GM21390 (cell line): ENCODE data around the gene EXD1.
"Not testable (repeated sequence)": the region's sequence is repeated elsewhere in the genome, so short reads cannot be mapped to it uniquely, and the experiment has no call there.

ENCODE experiments used
- ATAC-seq: cut with Tn5 transposase; IDR thresholded peaks from one replicate; pipeline ENCODE4 v1.9.1; 2021; ENCODE audit not compliant: unreplicated experiment

The EXD1 gene

DNA sequence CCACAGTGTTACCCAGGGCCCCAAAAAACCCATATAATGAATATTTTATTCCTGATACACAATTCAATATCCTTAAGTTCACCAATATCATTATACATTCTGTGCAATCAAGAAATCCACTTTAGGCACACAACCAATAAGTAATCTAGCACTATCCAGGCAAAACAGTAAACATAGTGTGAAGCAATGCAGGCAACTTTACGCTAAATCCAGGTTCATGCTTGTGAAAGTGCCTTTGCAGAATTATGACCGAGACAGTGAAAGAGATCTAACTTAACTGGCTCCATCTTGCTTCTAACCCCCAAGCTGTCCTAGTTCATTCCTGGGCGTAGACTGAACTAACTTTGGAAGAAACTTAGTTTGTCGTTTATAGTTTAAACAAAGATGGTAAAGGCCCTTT lies 80.3 kb downstream of the EXD1 start:
- ATAC-seq = no peak

DNA sequence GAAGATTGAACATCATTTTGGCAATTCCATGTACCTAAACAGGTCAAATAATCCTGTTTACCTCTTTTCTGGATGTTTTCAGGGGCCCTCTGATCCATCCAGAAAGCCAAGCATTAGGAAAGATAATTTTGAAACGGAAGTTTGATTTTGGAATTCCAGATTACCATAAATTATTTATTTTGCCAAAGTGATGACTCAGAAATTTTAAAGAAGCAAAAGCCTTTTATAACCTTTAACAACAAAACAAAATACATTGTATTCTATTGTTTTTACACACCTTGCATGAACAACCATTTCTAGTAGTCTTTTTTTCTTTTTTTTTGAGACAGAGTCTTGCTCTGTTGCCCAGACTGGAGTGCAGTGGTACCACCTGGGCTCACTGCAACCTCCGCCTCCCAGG lies 82.5 kb downstream of the EXD1 start:
- ATAC-seq = no peak

GRCh38 chr15:41139619-41140018 lies 90.9 kb downstream of the EXD1 start:
- no peak for ATAC-seq

DNA sequence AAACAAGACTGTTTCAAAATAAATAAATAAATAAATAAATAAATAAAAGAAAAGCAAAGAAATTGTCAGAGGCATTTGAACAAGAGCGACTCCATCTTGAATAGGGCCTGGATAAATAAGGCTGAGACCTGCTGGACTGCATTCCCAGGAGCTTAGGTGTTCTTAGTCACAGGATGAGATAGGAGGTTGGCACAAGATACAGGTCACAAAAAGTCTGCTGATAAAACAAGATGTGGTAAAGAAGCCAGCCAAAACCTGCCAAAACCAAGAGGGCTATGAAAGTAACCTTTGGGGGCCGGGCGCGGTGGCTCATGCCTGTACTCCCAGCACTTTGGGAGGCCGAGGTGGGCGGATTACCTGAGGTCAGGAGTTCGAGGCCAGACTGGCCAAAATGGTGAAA lies 91.4 kb downstream of the EXD1 start:
- ATAC-seq = not testable (repeated sequence)

- ATAC-seq = not testable (repeated sequence)
Observed at GRCh38 chr15:41135580-41135979, 95.0 kb downstream of the EXD1 start.

DNA sequence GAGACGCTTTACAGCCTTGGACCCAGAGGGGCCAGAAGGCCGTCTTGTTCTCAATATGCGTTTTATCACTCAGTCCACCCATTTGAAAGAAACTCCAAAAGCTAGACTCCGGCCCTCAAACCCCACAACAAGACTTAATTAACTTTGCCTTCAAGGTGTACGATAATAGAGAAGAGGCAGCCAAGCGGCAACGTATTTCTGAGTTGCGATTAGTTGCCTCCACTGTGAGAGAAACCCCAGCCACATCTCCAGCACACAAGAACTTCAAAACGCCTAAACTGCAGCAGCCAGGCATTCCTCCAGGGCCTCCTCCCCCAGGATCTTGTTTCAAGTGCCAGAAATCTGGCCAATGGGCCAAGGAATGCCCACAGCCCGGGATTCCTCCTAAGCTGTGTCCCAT lies 97.1 kb downstream of the EXD1 start:
- no peak for ATAC-seq
